NCI-H524 treated with DMSO at 0.1 percent for 48 hours (cell line): Measurements from ENCODE around the gene NFE2.

ENCODE experiments used
- DNase-seq: peaks from one replicate; lab custom pipeline; 2025; lab: John Stamatoyannopoulos, UW

The NFE2 gene

DNA sequence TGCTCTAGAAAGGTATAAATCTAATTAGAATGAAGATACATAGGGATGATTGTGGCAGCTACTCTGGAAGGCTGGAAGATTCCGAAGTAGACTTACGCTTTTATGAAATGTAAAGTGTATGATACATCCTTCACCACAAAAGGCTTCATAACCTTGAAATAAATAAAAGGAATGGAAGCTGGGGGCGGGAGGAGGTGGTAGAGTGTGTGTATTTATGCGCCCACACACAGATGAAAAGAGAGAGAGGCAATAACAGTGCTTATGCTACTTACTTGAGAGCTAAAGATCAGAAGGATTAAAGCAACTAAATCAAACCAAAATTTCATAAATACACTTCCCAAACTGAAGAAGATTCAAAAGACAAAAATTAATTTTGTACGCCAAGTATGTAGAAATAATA lies 51.3 kb downstream of the NFE2 start:
- DNase-seq: no peak

DNA sequence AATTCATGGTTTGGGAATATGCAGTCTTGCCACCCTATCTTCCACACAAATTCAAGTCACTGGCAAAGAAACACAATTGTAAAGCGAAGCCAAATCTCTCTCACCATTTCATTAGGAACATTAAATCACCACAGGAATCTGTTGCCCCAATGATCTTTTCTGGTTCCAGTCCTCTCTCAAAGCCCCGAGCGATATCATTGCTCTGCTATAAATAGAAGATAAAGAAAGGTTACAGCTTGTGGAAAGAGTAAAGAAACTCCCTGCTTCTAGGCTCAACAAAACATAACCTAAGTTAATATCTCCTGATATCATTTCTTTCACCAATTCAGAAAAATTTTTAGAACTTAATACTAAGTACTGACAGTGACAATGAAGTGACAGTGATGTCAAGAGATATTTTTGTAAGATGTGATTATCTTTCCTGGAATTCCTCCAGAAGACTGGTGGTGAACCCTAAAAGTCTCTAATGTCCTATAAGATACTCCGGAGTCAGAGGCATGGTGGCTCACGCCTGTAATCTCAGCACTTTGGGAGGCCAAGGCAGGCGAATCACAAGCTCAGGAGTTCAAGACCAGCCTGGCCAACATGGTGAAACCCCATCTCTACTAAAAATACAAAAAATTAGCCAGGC lies 54.7 kb downstream of the NFE2 start:
- no peak for DNase-seq
